ENCODE data around the gene SLC6A19.
"Not testable (repeated sequence)": the region's sequence is repeated elsewhere in the genome, so short reads cannot be mapped to it uniquely, and the experiment has no call there.

The SLC6A19 gene

DNA sequence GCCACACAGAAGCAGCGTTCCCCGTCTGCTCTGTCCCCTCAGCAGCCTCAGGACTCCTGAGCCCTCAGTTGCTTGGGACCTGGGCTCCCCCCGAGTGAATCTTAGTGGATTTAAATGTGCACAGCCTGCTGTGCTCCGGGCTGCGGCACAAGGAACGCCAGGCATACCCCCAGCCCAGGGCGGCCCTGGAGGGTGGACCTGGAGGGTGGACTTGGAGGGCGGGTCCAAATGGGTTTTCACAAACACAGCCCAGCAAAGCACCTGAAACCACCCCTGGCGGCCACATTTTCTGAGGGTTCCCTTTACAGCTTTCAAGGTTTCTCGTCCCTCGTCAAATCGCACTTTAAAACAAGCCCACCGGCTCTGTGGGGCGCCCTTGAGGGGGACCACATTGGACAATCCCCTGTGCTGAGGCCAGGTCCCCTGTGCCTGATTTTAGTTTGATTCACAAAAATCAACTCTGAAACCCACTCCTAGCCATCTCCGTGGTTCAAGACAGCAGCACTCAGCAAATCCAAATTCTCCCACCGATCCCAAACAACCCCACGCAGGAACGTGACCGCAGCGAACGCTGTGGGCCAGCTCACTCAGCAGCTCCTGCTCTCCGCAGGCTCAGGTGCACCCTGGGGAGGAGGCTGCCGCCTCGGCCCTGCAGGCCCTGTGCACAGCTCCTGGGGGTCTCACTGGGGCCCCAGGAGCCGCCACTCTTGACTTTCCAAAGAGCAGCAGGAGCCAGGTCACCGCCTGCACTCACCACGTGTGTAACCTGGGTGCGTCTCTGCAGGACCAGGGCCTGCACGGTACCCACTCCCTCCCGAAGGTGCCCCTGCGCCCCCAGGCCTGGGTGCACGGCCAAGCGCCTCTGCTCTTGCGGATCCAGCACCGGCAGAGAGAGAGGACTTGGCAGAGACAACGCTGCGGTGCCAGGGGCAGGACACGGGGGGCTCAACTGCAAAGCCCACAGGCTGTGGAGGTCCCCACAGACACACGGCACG is 64.4 kb downstream of the SLC6A19 start:
- no peak for DNase-seq (ENCODE audit: low read depth in 2 of 2)

DNA sequence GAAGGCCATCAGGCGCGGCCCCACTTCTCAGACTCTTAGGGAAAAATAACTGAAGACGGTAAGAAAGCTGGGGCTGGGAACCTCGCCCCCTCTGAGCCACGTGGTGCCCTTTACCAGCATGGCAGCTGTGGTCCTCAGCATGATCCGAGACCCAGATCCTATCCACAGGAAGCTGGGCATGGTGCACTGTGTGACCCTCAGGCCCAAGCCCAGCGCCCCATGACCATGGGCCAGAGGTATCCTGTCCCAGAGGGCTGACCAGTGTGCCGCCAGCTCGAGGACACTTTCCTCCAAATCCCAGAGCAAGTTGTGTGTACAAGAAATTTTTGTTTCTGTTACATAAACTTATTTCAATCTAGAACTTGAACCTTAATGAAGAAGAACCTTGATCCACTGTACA is 65.4 kb downstream of the SLC6A19 start:
- no peak for DNase-seq (ENCODE audit: low read depth in 2 of 2)

DNA sequence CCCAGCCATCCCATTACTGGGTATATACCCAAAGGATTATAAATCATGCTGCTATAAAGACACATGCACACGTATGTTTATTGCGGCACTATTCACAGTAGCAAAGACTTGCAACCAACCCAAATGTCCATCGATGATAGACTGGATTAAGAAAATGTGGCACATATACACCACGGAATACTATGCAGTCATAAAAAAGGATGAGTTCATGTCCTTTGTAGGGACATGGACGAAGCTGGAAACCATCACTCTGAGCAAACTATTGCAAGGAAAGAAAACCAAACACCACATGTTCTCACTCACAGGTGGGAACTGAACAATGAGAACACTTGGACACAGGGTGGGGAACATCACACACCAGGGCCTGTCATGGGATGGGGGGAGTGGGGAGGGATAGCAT is 66.1 kb downstream of the SLC6A19 start:
- not testable (repeated sequence) for DNase-seq (ENCODE audit: low read depth in 2 of 2)

DNA sequence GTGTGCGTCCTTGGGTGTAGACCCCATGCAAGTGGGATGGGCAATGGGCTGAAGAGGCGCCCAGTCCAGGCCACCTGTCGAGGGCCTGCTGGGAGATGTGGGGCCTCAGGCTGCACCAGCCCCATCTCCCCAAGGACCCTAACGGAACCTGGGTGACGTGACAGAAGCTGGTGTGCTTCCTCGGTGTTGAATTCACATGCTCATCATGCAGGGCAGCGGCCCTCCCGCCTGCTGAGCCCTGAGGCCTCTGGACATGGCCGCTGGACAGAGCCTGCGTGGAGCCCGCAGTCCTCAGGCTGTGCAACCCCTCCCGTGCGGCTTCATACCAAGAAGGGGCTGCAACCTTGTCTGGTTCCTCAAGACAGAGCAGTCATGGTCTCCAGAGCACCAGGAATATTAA is 66.7 kb downstream of the SLC6A19 start:
- no peak for DNase-seq (ENCODE audit: low read depth in 2 of 2)

DNA sequence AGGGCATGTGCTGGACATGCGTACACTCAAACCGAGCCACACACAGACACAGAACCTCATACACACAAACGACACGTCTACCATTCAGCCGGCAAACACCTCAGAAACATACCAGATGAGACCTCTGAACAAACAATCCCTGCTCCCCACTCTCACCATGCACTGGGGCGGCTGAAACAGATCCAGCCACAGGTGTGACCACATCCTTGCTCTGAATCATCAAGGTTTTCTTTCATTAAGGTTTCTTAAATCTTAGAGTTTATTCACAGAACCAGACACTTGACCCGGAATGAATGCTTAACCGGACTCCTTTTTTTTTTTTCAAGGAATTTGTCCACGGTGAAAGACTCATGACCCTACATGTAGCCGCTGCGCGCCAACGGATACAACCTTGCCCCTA is 67.3 kb downstream of the SLC6A19 start:
- DNase-seq (ENCODE audit: low read depth in 2 of 2), result peak; percentile 5 to 28

DNA sequence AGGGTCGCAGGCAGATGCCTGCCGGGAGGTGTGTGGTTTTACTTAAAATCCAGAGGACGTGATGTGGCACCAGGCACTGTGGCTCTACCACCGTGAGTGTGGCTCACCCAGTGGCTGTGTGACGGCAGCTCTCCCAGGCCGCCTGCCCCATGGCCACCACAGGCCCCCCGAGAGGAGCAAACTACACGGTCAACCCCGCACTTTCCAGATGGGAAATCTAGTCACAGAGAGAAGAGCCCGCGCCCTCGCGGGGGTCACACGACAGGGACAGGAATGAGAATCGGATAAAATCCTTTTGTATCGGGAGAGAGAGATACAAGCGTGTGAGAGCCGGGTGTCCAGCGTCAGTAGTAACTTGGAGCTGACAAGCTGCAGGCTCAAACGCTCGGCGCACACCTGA is 69.0 kb downstream of the SLC6A19 start:
- no peak for DNase-seq (ENCODE audit: low read depth in 2 of 2)

DNA sequence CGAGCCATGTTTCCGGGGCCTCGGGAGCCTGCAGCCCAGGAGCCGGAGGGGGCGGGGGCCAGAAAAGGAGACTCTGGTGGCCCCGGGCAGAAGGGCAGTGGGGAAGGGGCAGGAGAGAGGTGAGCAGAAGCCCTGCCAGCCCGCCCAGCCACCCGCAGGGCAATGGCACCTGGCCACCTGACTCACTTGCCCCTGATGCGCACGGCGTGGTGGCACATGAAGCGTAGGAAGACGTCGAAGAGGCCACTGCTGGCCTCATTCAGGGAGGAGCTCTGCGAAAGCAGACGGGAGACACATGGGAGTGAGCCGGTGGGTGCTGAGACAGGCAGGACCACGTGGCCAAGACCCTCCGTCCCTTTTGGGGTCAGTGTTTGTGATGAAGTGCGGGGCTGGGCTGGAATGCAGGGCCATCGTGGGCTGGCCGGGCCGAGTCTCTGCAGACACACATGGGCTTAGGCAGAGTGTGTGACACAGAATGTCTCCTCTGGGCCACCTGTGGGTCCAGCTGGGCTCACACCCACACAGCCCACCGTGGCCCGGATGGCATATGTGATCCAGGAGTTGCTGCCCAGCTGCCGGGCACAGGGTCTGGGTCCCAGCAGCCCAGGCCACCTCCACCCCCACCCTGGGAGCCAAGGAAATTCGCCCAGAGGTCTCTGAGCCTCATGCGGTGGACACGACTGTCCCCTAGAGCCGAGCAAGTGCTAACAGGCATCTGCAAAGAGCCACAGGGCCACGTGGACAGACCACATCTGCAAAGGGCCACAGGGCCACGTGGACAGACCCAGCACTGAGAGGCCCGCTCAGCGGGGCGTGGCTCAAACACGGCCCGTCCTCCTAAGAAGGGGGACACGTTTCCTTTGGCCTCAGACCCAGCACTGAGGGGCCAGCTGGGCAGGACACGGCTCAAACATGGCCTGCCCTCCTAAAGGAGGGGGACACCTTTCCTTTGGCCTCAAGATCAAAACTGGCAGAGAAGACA is 69.8 kb downstream of the SLC6A19 start:
- DNase-seq (ENCODE audit: low read depth in 2 of 2), result no peak

DNA sequence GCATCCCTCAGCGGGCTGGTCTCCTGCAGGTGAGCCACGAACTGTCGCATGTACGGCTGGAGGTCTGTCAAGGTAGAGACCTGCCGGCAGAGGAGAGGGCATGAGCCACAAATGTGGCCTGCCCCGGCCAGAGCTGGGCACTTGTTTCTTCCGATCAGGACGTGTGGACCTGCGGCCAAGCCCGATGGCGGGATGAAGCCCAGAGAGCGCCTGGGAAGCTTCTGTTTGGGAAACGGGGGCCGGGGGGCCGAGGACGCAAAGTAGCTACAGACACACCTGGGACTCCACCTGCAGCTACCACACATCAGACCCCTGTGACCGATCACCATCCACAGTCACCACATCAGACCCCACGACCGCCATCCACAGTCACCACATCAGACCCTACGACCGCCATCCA is 70.8 kb downstream of the SLC6A19 start:
- no peak for DNase-seq (ENCODE audit: low read depth in 2 of 2)

DNA sequence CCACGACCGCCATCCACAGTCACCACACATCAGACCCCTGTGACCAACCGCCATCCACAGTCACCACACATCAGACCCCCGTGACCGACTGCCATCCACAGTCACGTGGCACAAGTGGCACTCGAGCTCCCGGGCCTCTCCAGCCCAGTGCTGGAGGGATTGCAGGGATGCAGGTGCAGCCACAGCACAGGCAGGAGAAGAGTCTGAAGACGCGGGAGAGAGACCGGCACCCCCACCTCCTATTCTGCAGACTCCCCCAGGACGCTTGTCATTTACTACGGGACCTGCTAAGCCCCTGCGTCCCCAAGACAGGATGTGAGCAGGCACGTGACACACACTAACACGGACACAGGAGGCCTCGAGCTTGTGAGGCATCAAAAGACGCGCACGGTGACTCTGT is 72.3 kb downstream of the SLC6A19 start:
- no peak for DNase-seq (ENCODE audit: low read depth in 2 of 2)

DNA sequence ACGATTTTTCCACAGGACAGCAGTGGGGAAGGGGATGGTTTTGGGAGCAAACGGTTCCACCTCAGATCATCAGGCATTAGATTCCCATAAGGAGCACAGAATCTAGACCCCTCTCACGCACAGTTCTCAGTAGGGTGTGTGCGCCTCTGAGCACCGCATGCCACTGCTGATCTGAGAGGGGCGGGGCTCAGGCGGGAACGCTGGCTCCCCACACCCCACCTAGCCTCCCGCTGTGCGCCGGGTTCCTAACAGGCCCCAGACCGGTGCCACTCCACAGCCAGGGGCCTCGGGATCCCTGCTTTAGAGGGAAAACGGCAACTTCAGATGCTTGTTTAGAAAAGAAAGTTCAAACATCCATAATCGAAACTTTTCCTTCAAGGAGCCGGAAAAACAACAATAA is 73.1 kb downstream of the SLC6A19 start:
- DNase-seq (ENCODE audit: low read depth in 2 of 2), result no peak
